ENCODE results near the gene CCDC183.

CCDC183 gene

DNA sequence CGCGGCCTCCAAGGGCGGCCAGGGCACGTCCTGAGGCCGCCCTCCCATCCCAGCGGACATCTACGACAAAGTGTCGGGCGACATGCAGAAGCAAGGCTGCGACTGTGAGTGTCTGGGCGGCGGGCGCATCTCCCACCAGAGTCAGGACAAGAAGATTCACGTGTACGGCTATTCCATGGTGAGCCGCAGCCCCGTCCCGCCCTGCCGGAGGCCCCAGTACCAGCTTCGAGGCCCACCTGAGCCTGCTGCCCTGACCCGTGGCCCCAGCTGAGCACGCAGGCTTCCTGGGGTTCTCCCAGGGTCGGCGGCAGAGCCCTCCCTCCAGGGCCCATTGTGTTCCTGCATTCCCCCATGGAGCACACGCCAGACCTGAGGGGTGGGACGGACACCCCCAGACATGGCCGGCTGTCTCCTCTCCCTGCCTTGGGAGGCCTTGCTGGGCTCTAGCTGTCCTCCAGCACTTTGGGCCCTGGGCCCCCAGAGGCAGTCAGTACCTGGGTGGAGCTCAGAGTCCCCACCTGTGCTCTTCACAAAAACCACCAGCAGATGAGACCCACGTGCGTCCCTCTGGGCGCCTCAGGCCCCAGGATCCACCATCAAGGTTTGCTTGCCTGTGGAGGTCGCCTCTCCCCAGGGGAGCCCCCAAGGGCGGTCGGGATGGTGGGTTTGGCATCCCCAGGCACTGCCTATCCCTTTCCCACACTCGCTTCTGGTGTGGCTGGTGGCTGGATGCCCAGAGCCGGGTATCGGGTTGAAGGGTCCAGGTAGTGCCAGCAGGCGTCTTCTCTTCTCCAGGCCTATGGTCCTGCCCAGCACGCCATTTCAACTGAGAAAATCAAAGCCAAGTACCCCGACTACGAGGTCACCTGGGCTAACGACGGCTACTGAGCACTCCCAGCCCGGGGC, 54.1 kb downstream of the CCDC183 start:
- DNase-seq (ENCODE audit: low read depth): no peak

DNA sequence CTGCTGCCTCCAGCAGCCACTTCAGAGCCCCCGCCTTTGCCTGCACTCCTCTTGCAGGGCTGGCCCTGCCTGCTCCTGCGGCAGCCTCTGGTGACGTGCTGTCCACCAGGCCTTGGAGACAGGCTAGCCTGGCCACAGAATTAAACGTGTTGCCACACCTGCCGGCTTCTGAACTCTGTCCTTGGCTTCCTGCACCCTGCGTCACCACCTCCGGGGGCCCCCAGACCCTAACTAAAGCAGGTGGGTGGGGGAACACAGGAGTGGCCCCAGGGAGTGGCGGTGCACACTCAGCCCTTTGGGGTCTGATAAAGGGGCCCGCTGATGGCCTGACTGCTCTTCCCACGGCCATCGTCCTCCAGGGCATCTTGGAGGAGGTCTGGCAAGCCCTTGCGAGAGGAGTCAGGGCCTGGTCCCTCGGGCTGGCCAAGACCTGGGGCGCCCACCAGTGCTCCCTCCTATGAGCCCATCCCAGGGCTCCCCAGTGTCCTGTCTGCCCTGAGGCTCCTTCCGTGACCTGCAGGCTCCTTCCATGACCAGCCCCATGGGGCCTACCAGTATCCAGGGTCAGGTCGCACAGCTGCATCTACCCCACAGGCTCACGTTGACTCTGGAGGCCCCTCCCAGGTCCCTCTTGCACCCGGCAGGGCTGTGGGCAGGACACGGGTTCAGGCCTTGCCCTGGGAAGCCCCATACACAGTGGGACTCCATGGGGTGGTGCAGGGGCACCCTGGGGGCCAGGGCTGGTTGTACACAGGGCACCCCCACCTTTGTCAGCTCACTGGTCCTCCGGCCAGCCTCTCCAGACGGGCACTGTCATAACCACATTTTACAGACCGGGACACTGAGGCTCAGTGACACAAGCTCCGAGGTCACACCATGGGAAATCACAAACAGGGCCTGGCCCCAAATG, 55.0 kb downstream of the CCDC183 start:
- no peak for DNase-seq (ENCODE audit: low read depth)

DNA sequence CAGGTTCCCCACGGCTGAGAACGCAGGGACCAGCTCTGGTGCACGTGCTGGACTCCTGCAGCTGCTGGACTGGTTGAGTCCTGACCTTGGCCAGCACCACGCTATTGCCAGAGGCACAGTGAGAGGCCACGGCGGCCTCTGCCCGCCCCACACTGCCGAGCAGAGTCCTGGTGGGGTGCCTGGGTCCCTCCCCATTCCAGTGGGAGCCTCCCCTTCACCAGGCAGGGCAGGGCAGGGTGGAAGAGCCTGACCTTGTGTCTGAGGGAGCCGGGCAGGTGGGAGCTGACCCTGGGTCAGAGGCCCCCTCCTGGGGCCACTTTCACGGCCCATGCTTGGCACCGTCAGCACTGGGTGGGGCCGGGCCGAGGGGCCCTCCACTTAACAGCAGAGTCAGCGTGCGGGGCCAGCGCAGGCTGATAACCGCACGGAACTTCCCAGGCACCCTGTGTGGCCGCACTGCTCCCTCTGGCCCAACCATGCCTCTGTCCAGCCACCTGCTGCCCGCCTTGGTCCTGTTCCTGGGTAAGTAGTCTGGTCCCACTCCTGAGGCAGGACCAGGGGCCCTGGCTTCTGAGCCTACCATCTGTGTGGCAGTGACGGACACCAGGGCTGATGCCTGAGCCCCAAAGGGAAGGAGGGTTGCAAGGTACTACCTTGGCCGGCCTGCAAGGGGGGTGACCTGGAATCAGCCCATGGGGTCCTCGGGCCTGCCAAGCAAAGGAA, 56.0 kb downstream of the CCDC183 start, which contains the start of gene MAMDC4:
Gene MAMDC4 (plus strand): TSS at position 406 of the 723 bp plus-strand sequence. CDS start 71 bp downstream, at position 477.
- no peak for DNase-seq (ENCODE audit: low read depth)

DNA sequence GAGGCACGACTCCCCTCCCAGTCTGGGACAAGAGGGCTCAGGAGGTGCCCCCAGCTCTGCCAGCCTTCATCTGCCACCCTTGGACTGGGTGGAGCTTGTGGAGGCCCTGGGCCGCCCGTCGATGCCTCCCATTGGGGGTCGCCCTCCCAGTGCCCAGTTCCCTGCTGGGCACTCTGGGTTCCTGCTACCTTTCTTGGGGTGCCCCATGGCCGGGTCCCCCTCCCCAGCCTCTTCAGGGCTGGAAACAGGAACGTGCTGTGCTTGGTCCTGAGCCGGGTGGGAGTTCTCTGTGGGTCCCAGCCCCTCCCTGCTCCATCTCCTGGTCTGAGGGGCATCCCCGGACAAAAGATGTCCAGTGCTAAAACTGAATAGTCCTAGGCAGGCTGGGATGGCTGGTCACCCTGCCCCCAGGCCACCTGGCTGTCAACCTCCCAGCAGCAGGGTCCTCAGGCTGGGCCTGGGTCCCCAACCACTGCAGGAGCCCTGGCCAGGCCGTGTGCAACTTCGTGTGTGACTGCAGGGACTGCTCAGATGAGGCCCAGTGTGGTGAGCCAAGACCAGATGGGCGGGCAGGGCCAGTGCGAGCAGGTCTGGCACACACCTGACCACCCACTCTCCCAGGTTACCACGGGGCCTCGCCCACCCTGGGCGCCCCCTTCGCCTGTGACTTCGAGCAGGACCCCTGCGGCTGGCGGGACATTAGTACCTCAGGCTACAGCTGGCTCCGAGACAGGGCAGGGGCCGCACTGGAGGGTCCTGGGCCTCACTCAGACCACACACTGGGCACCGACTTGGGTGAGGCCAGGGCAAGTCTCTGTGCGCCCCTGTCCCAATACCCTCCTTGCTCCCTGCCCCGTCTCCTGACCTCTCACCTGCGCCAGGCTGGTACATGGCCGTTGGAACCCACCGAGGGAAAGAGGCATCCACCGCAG, 56.8 kb downstream of the CCDC183 start:
- no peak for DNase-seq (ENCODE audit: low read depth)

DNA sequence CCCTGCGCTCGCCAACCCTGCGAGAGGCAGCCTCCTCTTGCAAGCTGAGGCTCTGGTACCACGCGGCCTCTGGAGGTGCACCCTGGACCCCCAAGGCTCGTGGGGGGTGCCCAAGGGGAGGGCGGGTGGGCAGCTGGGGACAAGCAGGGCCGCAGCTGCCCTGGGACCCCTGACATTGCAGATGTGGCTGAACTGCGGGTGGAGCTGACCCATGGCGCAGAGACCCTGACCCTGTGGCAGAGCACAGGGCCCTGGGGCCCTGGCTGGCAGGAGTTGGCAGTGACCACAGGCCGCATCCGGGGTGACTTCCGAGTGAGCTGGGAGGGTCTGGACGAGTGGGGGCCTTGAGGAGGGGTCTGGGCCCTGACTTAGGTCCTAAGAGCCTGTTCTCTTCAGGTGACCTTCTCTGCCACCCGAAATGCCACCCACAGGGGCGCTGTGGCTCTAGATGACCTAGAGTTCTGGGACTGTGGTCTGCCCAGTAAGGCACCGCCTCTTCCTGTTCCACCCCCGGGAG, 57.5 kb downstream of the CCDC183 start:
- DNase-seq (ENCODE audit: low read depth): no peak

DNA sequence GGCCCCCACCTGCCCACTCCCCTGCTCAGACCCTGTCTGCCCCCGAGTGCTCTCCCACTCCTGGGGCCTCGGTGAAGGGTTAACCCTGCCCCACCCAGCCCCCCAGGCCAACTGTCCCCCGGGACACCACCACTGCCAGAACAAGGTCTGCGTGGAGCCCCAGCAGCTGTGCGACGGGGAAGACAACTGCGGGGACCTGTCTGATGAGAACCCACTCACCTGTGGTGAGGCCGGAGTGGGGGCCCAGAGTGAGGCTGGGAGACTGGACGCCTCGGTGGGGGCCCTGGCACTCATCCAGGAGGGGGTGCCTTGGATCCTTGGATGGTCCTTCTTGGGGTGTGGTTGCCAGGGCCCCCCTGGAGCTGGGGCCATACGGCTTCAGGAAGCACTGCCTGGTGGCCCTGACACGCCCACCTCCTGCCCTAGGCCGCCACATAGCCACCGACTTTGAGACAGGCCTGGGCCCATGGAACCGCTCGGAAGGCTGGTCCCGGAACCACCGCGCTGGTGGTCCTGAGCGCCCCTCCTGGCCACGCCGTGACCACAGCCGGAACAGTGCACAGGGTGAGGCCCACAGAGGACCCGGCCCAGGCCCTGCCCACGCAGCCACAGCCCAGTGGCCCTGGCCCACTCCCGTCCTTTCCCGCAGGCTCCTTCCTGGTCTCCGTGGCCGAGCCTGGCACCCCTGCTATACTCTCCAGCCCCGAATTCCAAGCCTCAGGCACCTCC, 58.1 kb downstream of the CCDC183 start:
- no peak for DNase-seq (ENCODE audit: low read depth)

DNA sequence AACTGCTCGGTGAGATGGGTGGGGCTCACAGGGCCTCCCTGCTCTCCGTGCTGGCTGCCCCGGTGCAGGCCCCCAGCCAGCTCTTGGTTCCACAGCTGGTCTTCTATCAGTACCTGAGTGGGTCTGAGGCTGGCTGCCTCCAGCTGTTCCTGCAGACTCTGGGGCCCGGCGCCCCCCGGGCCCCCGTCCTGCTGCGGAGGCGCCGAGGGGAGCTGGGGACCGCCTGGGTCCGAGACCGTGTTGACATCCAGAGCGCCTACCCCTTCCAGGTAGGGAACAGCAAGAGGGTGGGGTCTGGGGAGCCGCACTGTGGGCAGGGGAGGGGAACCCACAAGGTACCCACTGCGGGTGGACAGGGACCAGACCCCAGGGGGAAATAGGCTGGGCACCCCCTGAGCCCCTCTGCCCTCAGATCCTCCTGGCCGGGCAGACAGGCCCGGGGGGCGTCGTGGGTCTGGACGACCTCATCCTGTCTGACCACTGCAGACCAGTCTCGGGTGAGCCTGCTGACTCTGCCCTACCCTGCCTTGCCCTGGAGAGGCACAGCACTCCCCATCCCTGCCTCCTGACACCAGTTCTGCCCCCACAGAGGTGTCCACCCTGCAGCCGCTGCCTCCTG, 58.8 kb downstream of the CCDC183 start:
- no peak for DNase-seq (ENCODE audit: low read depth)

DNA sequence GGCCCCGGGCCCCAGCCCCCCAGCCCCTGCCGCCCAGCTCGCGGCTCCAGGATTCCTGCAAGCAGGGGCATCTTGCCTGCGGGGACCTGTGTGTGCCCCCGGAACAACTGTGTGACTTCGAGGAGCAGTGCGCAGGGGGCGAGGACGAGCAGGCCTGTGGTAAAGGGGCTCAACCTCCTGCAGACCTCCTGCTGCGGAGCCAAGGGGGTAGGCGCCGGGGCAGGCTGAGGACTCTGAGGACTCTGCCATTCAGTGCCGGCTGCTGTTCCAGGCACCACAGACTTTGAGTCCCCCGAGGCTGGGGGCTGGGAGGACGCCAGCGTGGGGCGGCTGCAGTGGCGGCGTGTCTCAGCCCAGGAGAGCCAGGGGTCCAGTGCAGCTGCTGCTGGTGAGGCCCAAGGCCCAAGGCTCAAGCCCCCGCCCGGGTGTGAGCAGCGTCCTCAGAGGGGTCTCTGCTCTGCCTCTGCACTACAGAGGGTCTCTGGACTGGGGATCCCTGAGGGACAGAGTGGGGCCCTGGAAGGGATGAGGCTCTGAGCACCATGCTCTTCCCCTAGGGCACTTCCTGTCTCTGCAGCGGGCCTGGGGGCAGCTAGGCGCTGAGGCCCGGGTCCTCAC, 59.4 kb downstream of the CCDC183 start:
- no peak for DNase-seq (ENCODE audit: low read depth)

DNA sequence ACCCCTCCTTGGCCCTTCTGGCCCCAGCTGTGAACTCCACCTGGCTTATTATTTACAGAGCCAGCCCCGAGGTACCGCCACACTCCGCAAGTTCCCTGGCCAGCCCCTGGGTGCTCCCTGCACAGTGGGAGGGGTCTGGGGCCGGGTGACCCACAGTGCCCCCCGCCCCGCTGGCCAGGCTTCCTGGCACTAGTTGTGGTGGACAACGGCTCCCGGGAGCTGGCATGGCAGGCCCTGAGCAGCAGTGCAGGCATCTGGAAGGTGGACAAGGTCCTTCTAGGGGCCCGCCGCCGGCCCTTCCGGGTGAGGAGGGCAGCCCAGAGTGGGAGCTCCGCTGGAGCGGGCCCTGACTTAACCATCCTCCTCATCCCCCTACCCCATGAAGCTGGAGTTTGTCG, 59.9 kb downstream of the CCDC183 start:
- DNase-seq (ENCODE audit: low read depth): no peak

DNA sequence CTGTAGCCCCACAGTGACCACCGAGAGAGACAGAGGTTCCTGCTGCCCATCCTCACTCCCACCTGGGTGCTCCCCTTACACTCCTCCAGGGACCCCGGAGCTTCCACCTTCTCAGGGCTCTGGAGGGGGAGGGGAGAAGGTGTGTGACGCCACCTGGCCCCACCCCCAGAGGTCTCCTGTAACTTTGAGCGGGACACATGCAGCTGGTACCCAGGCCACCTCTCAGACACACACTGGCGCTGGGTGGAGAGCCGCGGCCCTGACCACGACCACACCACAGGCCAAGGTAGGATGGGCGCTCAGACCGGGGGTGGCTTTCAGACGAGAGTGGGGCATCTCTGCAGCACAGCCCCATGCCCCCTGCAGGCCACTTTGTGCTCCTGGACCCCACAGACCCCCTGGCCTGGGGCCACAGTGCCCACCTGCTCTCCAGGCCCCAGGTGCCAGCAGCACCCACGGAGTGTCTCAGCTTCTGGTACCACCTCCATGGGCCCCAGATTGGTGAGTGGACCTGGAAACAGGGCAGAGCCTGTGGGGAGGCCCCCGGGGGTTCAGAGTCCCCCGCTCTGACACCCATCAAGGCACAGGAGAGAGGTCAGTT, 60.5 kb downstream of the CCDC183 start:
- no peak for DNase-seq (ENCODE audit: low read depth)

DNA sequence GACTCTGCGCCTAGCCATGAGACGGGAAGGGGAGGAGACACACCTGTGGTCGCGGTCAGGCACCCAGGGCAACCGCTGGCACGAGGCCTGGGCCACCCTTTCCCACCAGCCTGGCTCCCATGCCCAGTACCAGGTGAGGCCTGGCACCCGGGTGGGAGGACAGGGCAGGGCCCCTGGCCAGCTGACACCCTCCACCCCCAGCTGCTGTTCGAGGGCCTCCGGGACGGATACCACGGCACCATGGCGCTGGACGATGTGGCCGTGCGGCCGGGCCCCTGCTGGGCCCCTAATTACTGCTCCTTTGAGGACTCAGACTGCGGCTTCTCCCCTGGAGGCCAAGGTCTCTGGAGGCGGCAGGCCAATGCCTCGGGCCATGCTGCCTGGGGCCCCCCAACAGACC, 61.0 kb downstream of the CCDC183 start:
- DNase-seq (ENCODE audit: low read depth): no peak

All from stimulated activated CD8-positive, alpha-beta memory T cell treated with anti-CD3 and anti-CD28 coated beads, Interleukin-4, amount 100 ng/mL, for 24 hours (primary cell).